ENCODE results near the gene H2BW1.
"Not testable (repeated sequence)": the region's sequence is repeated elsewhere in the genome, so short reads cannot be mapped to it uniquely, and the experiment has no call there.

The H2BW1 gene

GRCh38 chrX:104013606-104014005, at the start of gene H2BW1:
Gene H2BW1 (minus strand): TSS chrX:104013708. CDS start chrX:104013576, 132 bp downstream.
- no peaks in the 10 kb centered on the region for H3K4me1 ChIP-seq (ENCODE audit: control insufficient read depth in 2 of 2, insufficient read depth in 2 of 2, low read length in 2 of 2)
- H3K9me3 ChIP-seq (ENCODE audit: control insufficient read depth in 2 of 2, low read length in 2 of 2) = no peaks in the 10 kb centered on the region
- H3K4me3 ChIP-seq (ENCODE audit: low read length in 2 of 2) = no peak within 1 kb of the TSS
- no peaks in the 10 kb centered on the region for H3K27me3 ChIP-seq (ENCODE audit: control insufficient read depth in 2 of 2, insufficient read depth in 2 of 2, low read length in 2 of 2)
- H3K27ac ChIP-seq (ENCODE audit: low read depth in 2 of 2, low read length in 2 of 2) = no peak within 1 kb of the TSS
- no peaks in the 10 kb centered on the region for H3K36me3 ChIP-seq (ENCODE audit: control insufficient read depth in 2 of 2, insufficient read depth in 2 of 2, low read length in 2 of 2)
- no peak within 1 kb of the TSS for H3K9ac ChIP-seq (ENCODE audit: low read depth in 1 of 2, low read length in 2 of 2)

GRCh38 chrX:104062636-104063035, 49.1 kb upstream of the H2BW1 start:
- H3K9ac ChIP-seq (ENCODE audit: low read depth in 1 of 2, low read length in 2 of 2); H3K36me3 ChIP-seq (ENCODE audit: control insufficient read depth in 2 of 2, insufficient read depth in 2 of 2, low read length in 2 of 2); H3K27me3 ChIP-seq (ENCODE audit: control insufficient read depth in 2 of 2, insufficient read depth in 2 of 2, low read length in 2 of 2); H3K4me3 ChIP-seq (ENCODE audit: low read length in 2 of 2); H3K4me1 ChIP-seq (ENCODE audit: control insufficient read depth in 2 of 2, insufficient read depth in 2 of 2, low read length in 2 of 2); H3K27ac ChIP-seq (ENCODE audit: low read depth in 2 of 2, low read length in 2 of 2); H3K9me3 ChIP-seq (ENCODE audit: control insufficient read depth in 2 of 2, low read length in 2 of 2): not testable (repeated sequence)

- H3K9ac ChIP-seq (ENCODE audit: low read depth in 1 of 2, low read length in 2 of 2); H3K4me1 ChIP-seq (ENCODE audit: control insufficient read depth in 2 of 2, insufficient read depth in 2 of 2, low read length in 2 of 2); H3K4me3 ChIP-seq (ENCODE audit: low read length in 2 of 2); H3K27ac ChIP-seq (ENCODE audit: low read depth in 2 of 2, low read length in 2 of 2); H3K36me3 ChIP-seq (ENCODE audit: control insufficient read depth in 2 of 2, insufficient read depth in 2 of 2, low read length in 2 of 2); H3K27me3 ChIP-seq (ENCODE audit: control insufficient read depth in 2 of 2, insufficient read depth in 2 of 2, low read length in 2 of 2); H3K9me3 ChIP-seq (ENCODE audit: control insufficient read depth in 2 of 2, low read length in 2 of 2): not testable (repeated sequence)
Observed at GRCh38 chrX:104054956-104055355, 41.4 kb upstream of the H2BW1 start.

GRCh38 chrX:104047171-104047570, 33.7 kb upstream of the H2BW1 start:
- H3K4me3 ChIP-seq (ENCODE audit: low read length in 2 of 2) = no peak overlapping the region
- no peaks in the 10 kb centered on the region for H3K4me1 ChIP-seq (ENCODE audit: control insufficient read depth in 2 of 2, insufficient read depth in 2 of 2, low read length in 2 of 2)
- no peaks in the 10 kb centered on the region for H3K9me3 ChIP-seq (ENCODE audit: control insufficient read depth in 2 of 2, low read length in 2 of 2)
- H3K36me3 ChIP-seq (ENCODE audit: control insufficient read depth in 2 of 2, insufficient read depth in 2 of 2, low read length in 2 of 2) = no peaks in the 10 kb centered on the region
- no peak overlapping the region for H3K9ac ChIP-seq (ENCODE audit: low read depth in 1 of 2, low read length in 2 of 2)
- H3K27ac ChIP-seq (ENCODE audit: low read depth in 2 of 2, low read length in 2 of 2) = no peak overlapping the region
- peaks cover 0 to 4% of the 10 kb centered on the region in 2 donors for H3K27me3 ChIP-seq (ENCODE audit: control insufficient read depth in 2 of 2, insufficient read depth in 2 of 2, low read length in 2 of 2)

- H3K9ac ChIP-seq (ENCODE audit: low read depth in 1 of 2, low read length in 2 of 2) = no peak overlapping the region
- H3K9me3 ChIP-seq (ENCODE audit: control insufficient read depth in 2 of 2, low read length in 2 of 2) = no peaks in the 10 kb centered on the region
- H3K36me3 ChIP-seq (ENCODE audit: control insufficient read depth in 2 of 2, insufficient read depth in 2 of 2, low read length in 2 of 2) = no peaks in the 10 kb centered on the region
- H3K4me1 ChIP-seq (ENCODE audit: control insufficient read depth in 2 of 2, insufficient read depth in 2 of 2, low read length in 2 of 2) = no peaks in the 10 kb centered on the region
- H3K27ac ChIP-seq (ENCODE audit: low read depth in 2 of 2, low read length in 2 of 2) = no peak overlapping the region
- H3K27me3 ChIP-seq (ENCODE audit: control insufficient read depth in 2 of 2, insufficient read depth in 2 of 2, low read length in 2 of 2) = peaks cover 0 to 4% of the 10 kb centered on the region in 2 donors
- no peak overlapping the region for H3K4me3 ChIP-seq (ENCODE audit: low read length in 2 of 2)
Observed at GRCh38 chrX:104045642-104046041, 32.1 kb upstream of the H2BW1 start.

GRCh38 chrX:104041003-104041402, 27.5 kb upstream of the H2BW1 start:
- no peak overlapping the region for H3K27ac ChIP-seq (ENCODE audit: low read depth in 2 of 2, low read length in 2 of 2)
- no peak overlapping the region for H3K4me3 ChIP-seq (ENCODE audit: low read length in 2 of 2)
- H3K9me3 ChIP-seq (ENCODE audit: control insufficient read depth in 2 of 2, low read length in 2 of 2) = no peaks in the 10 kb centered on the region
- peaks cover 0 to 2% of the 10 kb centered on the region in 2 donors for H3K27me3 ChIP-seq (ENCODE audit: control insufficient read depth in 2 of 2, insufficient read depth in 2 of 2, low read length in 2 of 2)
- no peaks in the 10 kb centered on the region for H3K36me3 ChIP-seq (ENCODE audit: control insufficient read depth in 2 of 2, insufficient read depth in 2 of 2, low read length in 2 of 2)
- H3K9ac ChIP-seq (ENCODE audit: low read depth in 1 of 2, low read length in 2 of 2) = no peak overlapping the region
- H3K4me1 ChIP-seq (ENCODE audit: control insufficient read depth in 2 of 2, insufficient read depth in 2 of 2, low read length in 2 of 2) = no peaks in the 10 kb centered on the region

- no peaks in the 10 kb centered on the region for H3K36me3 ChIP-seq (ENCODE audit: control insufficient read depth in 2 of 2, insufficient read depth in 2 of 2, low read length in 2 of 2)
- no peak within 1 kb of the TSS for H3K4me3 ChIP-seq (ENCODE audit: low read length in 2 of 2)
- no peak within 1 kb of the TSS for H3K27ac ChIP-seq (ENCODE audit: low read depth in 2 of 2, low read length in 2 of 2)
- no peaks in the 10 kb centered on the region for H3K4me1 ChIP-seq (ENCODE audit: control insufficient read depth in 2 of 2, insufficient read depth in 2 of 2, low read length in 2 of 2)
- H3K27me3 ChIP-seq (ENCODE audit: control insufficient read depth in 2 of 2, insufficient read depth in 2 of 2, low read length in 2 of 2) = peaks cover 0 to 2% of the 10 kb centered on the region in 2 donors
- no peaks in the 10 kb centered on the region for H3K9me3 ChIP-seq (ENCODE audit: control insufficient read depth in 2 of 2, low read length in 2 of 2)
- no peak within 1 kb of the TSS for H3K9ac ChIP-seq (ENCODE audit: low read depth in 1 of 2, low read length in 2 of 2)
Observed at GRCh38 chrX:104039689-104040505, 26.4 kb upstream of the H2BW1 start, which contains the start of gene H2BW2. Gene H2BW2 (plus strand): TSS chrX:104039956. CDS start chrX:104039995, 39 bp downstream.

GRCh38 chrX:104018126-104018525, 4.6 kb upstream of the H2BW1 start:
- Histone ChIP-seq H3K4me1 (ENCODE audit: control insufficient read depth in 2 of 2, insufficient read depth in 2 of 2, low read length in 2 of 2) (no peaks in the 10 kb centered on the region), H3K36me3 (ENCODE audit: control insufficient read depth in 2 of 2, insufficient read depth in 2 of 2, low read length in 2 of 2) (no peaks in the 10 kb centered on the region), H3K4me3 (ENCODE audit: low read length in 2 of 2) (no peak overlapping the region), H3K27ac (ENCODE audit: low read depth in 2 of 2, low read length in 2 of 2) (no peak overlapping the region), H3K27me3 (ENCODE audit: control insufficient read depth in 2 of 2, insufficient read depth in 2 of 2, low read length in 2 of 2) (no peaks in the 10 kb centered on the region), H3K9me3 (ENCODE audit: control insufficient read depth in 2 of 2, low read length in 2 of 2) (no peaks in the 10 kb centered on the region), H3K9ac (ENCODE audit: low read depth in 1 of 2, low read length in 2 of 2) (no peak overlapping the region)

GRCh38 chrX:104015576-104015975, 2.1 kb upstream of the H2BW1 start:
- not testable (repeated sequence) for H3K9me3 ChIP-seq (ENCODE audit: control insufficient read depth in 2 of 2, low read length in 2 of 2); H3K27ac ChIP-seq (ENCODE audit: low read depth in 2 of 2, low read length in 2 of 2); H3K4me1 ChIP-seq (ENCODE audit: control insufficient read depth in 2 of 2, insufficient read depth in 2 of 2, low read length in 2 of 2); H3K9ac ChIP-seq (ENCODE audit: low read depth in 1 of 2, low read length in 2 of 2); H3K4me3 ChIP-seq (ENCODE audit: low read length in 2 of 2); H3K36me3 ChIP-seq (ENCODE audit: control insufficient read depth in 2 of 2, insufficient read depth in 2 of 2, low read length in 2 of 2); H3K27me3 ChIP-seq (ENCODE audit: control insufficient read depth in 2 of 2, insufficient read depth in 2 of 2, low read length in 2 of 2)

- H3K4me1 ChIP-seq (ENCODE audit: control insufficient read depth in 2 of 2, insufficient read depth in 2 of 2, low read length in 2 of 2) = no peaks in the 10 kb centered on the region
- H3K9ac ChIP-seq (ENCODE audit: low read depth in 1 of 2, low read length in 2 of 2) = no peak overlapping the region
- no peaks in the 10 kb centered on the region for H3K36me3 ChIP-seq (ENCODE audit: control insufficient read depth in 2 of 2, insufficient read depth in 2 of 2, low read length in 2 of 2)
- no peaks in the 10 kb centered on the region for H3K9me3 ChIP-seq (ENCODE audit: control insufficient read depth in 2 of 2, low read length in 2 of 2)
- no peaks in the 10 kb centered on the region for H3K27me3 ChIP-seq (ENCODE audit: control insufficient read depth in 2 of 2, insufficient read depth in 2 of 2, low read length in 2 of 2)
- no peak overlapping the region for H3K4me3 ChIP-seq (ENCODE audit: low read length in 2 of 2)
- no peak overlapping the region for H3K27ac ChIP-seq (ENCODE audit: low read depth in 2 of 2, low read length in 2 of 2)
Observed at GRCh38 chrX:104013158-104013557, 350 bp downstream of the H2BW1 start.
